Tracheal epithelial cell (primary cell): Measurements from ENCODE around the gene TNPO2. TPM values are rescaled to one million over a fixed set of nuclear protein-coding genes. Genes with fewer than 3 reads are reported as not detected.

Source experiments
- total RNA-seq: library from RNA; depleted of rRNA; stranded (reverse); fragments of >200 nt; gene quantifications from 2 replicates; pipeline ENCODE4 v1.2.1, GENCODE V29; 2014

The TNPO2 gene
- total RNA-seq = 28.4 and 29.4 TPM in 2 replicates

GRCh38 chr19:12723641-12724426, at the start of gene TNPO2:
Gene TNPO2, minus strand, starts transcription at chr19:12723932. Its CDS starts 2,955 bp downstream, at chr19:12720977.

DNA sequence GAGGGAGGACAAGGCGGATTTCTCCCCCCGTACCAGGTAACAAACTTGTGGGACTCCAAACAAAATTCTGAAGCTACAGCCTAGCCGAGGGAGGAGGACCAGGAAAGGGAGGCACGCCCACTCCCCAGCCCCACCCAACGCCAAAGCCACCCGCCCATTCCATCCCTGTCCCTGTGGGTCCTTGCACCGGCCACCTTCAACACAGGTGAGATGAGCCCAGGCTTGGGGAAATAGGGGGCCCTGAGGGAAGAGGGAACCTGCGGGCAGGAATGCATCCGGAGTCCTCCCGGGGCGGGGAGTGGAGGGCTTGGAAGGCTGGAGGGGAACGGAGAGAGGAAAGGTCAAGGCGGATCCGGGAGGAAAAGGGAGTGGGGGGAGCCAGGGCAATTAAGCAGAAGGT, 27.9 kb upstream of the TNPO2 start, which contains the start of gene BEST2:
TSS of gene BEST2 (plus strand) at position 157 of the 400 bp plus-strand sequence. CDS start 802 bp downstream, outside the sequence.

GRCh38 chr19:12736995-12737834, 13.5 kb upstream of the TNPO2 start, which contains the start of gene GET3:
Gene GET3, plus strand, starts transcription at chr19:12737497. Its CDS starts 9 bp downstream, at chr19:12737506.

DNA sequence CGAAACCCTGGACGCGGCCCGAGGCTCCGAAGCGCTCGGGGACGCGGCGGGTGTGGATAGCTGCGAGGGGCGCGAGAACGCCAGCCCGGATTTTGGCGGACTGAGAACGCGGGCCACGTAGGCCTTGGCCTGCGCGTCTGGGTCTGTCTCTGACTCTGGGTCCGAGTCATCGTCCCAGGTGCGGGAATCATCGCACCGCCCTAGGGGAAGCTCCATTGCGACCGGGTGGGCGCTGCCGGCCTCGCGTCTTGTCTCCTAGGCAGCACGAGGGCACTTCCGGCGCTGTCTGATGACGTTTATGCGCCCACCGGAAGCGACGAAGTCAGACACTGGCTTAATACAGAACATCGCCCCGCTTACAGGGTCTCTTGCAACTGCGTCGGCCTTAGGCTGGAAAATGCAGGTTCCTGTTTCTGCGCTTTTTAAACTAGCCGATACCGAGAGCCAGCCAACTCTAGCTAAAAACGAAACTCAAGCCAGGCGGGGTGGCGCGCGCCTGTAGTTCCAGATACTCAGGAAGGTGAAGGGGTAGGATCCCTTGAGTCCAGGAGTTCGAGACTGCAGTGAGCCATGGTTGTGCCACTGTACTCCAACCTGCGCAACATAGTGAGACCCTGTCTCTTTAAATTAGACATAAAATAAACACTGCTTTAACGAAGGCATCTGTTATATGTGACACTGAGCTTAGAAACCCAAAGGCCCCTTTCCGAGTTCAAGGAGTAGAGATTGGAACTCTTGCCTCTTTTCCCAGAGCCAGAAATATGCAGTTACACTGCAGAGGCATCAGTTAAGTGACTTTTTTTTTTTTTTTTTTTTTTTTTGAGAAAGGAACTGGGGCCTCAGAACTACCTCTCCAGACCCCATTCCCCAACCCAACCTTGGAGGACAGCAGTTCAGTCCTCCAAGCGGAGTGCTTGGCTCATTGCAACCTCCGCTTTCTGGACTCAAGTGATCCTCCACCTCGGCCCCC, 27.1 kb downstream of the TNPO2 start, which contains the start of gene FBXW9:
TSS of gene FBXW9 (minus strand) at position 266 of the 970 bp plus-strand sequence. CDS start at position 216, 50 bp downstream.

DNA sequence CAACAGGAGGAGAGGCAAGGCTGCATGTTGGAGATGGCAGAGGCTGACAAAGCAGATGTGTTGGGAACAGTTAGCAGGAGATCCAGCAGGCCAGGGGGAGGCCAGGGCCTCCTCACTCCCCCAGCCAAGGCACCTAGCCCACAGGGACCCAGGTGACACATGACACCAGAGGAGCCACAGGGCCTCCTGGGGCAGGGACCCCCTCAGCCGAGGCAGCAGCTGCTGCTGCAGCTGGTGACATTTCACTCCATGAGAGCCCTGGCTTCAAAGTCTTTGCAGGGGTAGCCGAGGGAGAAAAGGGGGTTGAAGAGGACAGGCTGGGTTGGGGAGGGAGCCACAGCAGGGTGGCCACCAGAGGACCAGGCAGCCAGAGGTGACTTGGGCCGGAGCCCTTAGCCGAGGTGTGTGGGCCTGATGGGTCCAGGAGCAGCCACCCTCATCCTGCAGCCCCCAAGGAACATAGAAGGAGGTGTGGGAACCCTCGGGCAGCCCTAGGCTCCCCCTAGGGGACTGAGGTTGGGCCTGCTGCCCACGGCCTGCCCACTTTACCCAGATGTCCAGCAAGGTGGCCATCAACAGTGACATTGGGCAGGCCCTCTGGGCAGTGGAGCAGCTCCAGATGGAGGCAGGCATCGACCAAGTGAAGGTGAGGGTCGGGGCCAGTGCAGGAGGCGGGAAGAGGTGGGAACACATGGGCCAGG, 36.1 kb downstream of the TNPO2 start, which contains the start of gene GNG14:
TSS of gene GNG14 (plus strand) at position 503 of the 701 bp plus-strand sequence. CDS start at position 554, 51 bp downstream.

DNA sequence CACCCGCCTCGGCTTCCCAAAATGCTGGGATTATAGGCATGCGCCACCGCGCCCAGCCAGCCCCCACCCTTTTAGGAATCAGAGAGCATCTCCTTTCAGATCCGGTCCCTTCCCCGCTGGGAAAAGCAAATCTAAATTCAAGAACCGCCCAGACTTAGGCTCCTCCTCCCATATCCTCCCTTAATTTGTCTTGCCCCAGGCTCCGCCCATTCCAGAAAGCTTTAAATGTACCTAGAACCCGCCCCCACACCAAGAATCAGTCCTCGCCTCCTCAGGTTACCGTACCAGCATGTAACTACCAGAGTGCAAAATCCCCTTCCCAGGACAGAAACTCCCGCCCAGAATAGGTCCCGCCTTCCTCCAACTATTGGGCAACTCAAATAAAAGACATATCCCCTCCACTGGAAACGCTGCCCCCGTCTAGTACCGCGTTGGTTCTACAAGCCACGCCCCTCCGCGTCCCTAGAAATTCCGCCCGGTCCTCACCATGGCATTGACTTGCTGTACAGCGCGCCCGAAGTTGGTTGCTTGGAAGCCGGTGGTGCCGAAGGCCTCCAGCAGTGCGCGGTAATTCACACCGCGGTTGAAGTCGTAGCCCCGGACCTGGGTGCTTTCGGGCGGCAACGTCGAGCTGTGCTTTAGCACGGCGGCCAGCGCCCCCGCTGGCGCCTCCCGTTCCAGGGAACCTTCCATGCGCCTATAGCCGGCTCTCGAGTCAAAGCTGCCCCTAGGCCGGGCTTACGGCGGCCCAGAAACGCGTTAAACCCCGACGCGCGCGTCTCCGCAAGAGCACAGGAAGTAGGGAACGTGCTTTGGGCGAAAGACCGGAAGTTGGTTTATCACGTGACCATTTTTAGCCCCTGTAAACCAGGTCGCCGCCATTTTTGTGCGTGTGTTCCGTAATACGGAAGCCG, 42.4 kb downstream of the TNPO2 start, which contains the start of gene DHPS:
TSS of gene DHPS (minus strand) at position 807 of the 914 bp plus-strand sequence. CDS start at position 693, 114 bp downstream.

DNA sequence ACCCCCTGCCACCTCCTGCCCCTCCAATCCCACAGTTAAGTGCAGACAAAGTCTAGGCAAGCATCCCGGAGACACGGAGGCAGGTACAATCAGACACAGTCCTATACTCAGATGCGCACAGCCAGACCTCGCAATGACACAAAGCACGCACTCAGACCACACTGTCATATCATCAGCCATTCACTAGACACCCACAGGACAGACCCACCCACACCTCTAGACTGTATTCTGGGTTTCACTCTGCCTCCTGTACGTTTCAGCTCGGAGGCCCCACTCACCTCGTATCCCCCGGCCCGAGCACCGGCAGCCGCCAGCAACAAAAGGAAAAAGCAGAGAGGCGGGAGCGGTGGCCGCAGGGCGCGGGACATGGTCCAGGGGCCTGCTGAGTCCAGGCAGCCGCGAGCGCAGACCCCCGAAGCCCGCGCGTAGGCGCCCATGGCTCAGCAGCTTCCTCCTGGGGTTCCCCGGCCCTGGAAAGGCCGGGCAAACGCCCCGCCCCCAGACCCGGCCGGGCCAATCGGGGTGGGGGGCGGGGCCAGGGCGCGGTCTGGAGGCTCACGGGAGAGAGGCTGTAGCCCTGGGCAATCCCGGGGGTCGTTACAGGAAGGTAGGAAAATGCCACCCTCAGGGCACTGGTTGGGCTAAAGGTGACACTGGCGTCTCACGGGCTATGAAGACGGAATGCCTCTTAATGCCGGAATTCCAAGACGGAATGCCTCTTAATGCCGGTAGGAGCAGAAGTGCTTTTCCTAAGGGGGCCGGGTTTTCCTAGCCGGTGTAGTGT, 57.3 kb downstream of the TNPO2 start, which contains the start of the genes MAN2B1 and WDR83:
TSS of gene MAN2B1 (minus strand) at position 478 of the 784 bp plus-strand sequence. CDS start at position 437, 41 bp downstream.
TSS of gene WDR83 (plus strand) at position 543 of the 784 bp plus-strand sequence. CDS start 2,984 bp downstream, outside the sequence.

Other genes starting within 250 kb of the TNPO2 start
- gene ZNF709, start 239.1 kb downstream of the TNPO2 start, total RNA-seq = 0.64 and 0.96 TPM in 2 replicates
- 4.3 and 5.1 TPM in 2 replicates for gene ZNF564, start 172.4 kb downstream of the TNPO2 start, total RNA-seq
- 7.0 and 7.7 TPM in 2 replicates for gene ZNF490, start 113.1 kb downstream of the TNPO2 start, total RNA-seq
- 7.2 and 13.6 TPM in 2 replicates for gene ZNF791, start 113.0 kb downstream of the TNPO2 start, total RNA-seq
- 42.8 and 58.8 TPM in 2 replicates for gene MAN2B1, start 57.2 kb downstream of the TNPO2 start, total RNA-seq
- 6.3 and 11.7 TPM in 2 replicates for gene WDR83, start 57.1 kb downstream of the TNPO2 start, total RNA-seq
- gene DHPS, start 42.1 kb downstream of the TNPO2 start, total RNA-seq = 63.4 and 72.7 TPM in 2 replicates
- gene GNG14, start 35.9 kb downstream of the TNPO2 start, total RNA-seq = not detected in 2 replicates
- 8.2 and 8.7 TPM in 2 replicates for gene FBXW9, start 27.3 kb downstream of the TNPO2 start, total RNA-seq
- gene TRIR, start 10.8 kb upstream of the TNPO2 start, total RNA-seq = 110 and 143 TPM in 2 replicates
- 72.9 and 77.6 TPM in 2 replicates for gene GET3, start 13.6 kb upstream of the TNPO2 start, total RNA-seq
- gene BEST2, start 27.9 kb upstream of the TNPO2 start, total RNA-seq = not detected in 2 replicates
- 40.9 and 52.3 TPM in 2 replicates for gene HOOK2, start 51.6 kb upstream of the TNPO2 start, total RNA-seq
- gene JUNB, start 67.6 kb upstream of the TNPO2 start, total RNA-seq = 221 and 311 TPM in 2 replicates
- 178 and 246 TPM in 2 replicates for gene PRDX2, start 77.9 kb upstream of the TNPO2 start, total RNA-seq
- gene THSD8, start 78.1 kb upstream of the TNPO2 start, total RNA-seq = not detected in 2 replicates
- 9.2 and 14.7 TPM in 2 replicates for gene RNASEH2A, start 82.7 kb upstream of the TNPO2 start, total RNA-seq
- not detected in 2 replicates for gene RTBDN, start 110.6 kb upstream of the TNPO2 start, total RNA-seq
- 0.43 and 1.4 TPM in 2 replicates for gene MAST1, start 114.6 kb upstream of the TNPO2 start, total RNA-seq
- 25.8 and 48.2 TPM in 2 replicates for gene DNASE2, start 157.5 kb upstream of the TNPO2 start, total RNA-seq
- gene KLF1, start 163.3 kb upstream of the TNPO2 start, total RNA-seq = 0.24 TPM in 1 of 2 replicates, not detected in the other
- gene GCDH, start 167.2 kb upstream of the TNPO2 start, total RNA-seq = 21.5 and 28.9 TPM in 2 replicates
- not detected in 2 replicates for gene SYCE2, start 195.4 kb upstream of the TNPO2 start, total RNA-seq
- gene FARSA, start 209.8 kb upstream of the TNPO2 start, total RNA-seq = 77.2 and 78.3 TPM in 2 replicates
- gene CALR, start 214.7 kb upstream of the TNPO2 start, total RNA-seq = 522 and 1,123 TPM in 2 replicates
- gene RAD23A, start 221.9 kb upstream of the TNPO2 start, total RNA-seq = 71.6 and 126 TPM in 2 replicates
- 16.8 and 22.9 TPM in 2 replicates for gene GADD45GIP1, start 233.3 kb upstream of the TNPO2 start, total RNA-seq
- gene DAND5, start 245.6 kb upstream of the TNPO2 start, total RNA-seq = 0.24 TPM in 1 of 2 replicates, not detected in the other